Measurements from ENCODE around the gene GALNT17.

The GALNT17 gene

GRCh38 chr7:71191771-71192170 lies 59.8 kb downstream of the GALNT17 start:
- WGBS = 82% methylated on average over 6 of the region's 6 CpGs
- no peak for DNase-seq
- H2BK15ac ChIP-seq (ENCODE audit: low read depth, poor library complexity, severe bottlenecking) = no peak overlapping the region

GRCh38 chr7:71193099-71193810 lies 61.3 kb downstream of the GALNT17 start:
- no peak overlapping the region for H2AFZ ChIP-seq (ENCODE audit: low read depth, low read length)
- no peaks in the 10 kb centered on the region for H3K4me1 ChIP-seq (ENCODE audit: control insufficient read depth, insufficient read depth, low read depth, low read length)
- H2BK120ac ChIP-seq (ENCODE audit: low read depth, low read length) = no peak overlapping the region
- 93% methylated on average over 2 of the region's 5 CpGs for WGBS
- no peak overlapping the region for H3K4me2 ChIP-seq (ENCODE audit: low read length, poor library complexity, severe bottlenecking)
- no peak overlapping the region for H2BK12ac ChIP-seq (ENCODE audit: low read length in 2 of 2)
- H3K9ac ChIP-seq (ENCODE audit: low read length) = no peak overlapping the region
- no peaks in the 10 kb centered on the region for H3K27me3 ChIP-seq (ENCODE audit: control insufficient read depth in 1 of 2, insufficient read depth in 1 of 2, low read length in 2 of 2)
- H2BK5ac ChIP-seq (ENCODE audit: low read depth, low read length, poor library complexity, severe bottlenecking) = no peak overlapping the region
- H3K18ac ChIP-seq (ENCODE audit: low read depth in 1 of 2, low read length in 2 of 2) = no peak overlapping the region
- H2BK15ac ChIP-seq (ENCODE audit: low read depth, poor library complexity, severe bottlenecking) = no peak overlapping the region
- no peak overlapping the region for H3K23ac ChIP-seq (ENCODE audit: low read length in 2 of 2)
- H3K4ac ChIP-seq (ENCODE audit: low read depth in 1 of 2, low read length in 2 of 2) = no peak overlapping the region
- no peak overlapping the region for H3K4me3 ChIP-seq (ENCODE audit: insufficient read depth in 1 of 2, low read depth in 1 of 2, low read length in 2 of 2)
- H3K9me3 ChIP-seq (ENCODE audit: control insufficient read depth, low read length) = no peaks in the 10 kb centered on the region
- H3K14ac ChIP-seq (ENCODE audit: low read length in 2 of 2) = no peak overlapping the region
- no peaks in the 10 kb centered on the region for H3K79me1 ChIP-seq (replicated peaks; ENCODE audit: low read length, poor library complexity, severe bottlenecking)
- H4K8ac ChIP-seq (ENCODE audit: low read length) = no peak overlapping the region
- H4K91ac ChIP-seq (ENCODE audit: low read length) = no peak overlapping the region
- no peak overlapping the region for H2AK5ac ChIP-seq (ENCODE audit: low read length, severe bottlenecking)
- no peak for DNase-seq
- no peaks in the 10 kb centered on the region for H3K36me3 ChIP-seq (ENCODE audit: control insufficient read depth in 1 of 2, insufficient read depth in 2 of 2, low read depth in 1 of 2, low read length in 2 of 2)
- no peak overlapping the region for H3K27ac ChIP-seq (ENCODE audit: low read length, poor library complexity, severe bottlenecking)

More at GRCh38 chr7:71191771-71192170, 59.8 kb downstream of the GALNT17 start:
- no peaks in the 10 kb centered on the region for H3K27me3 ChIP-seq (ENCODE audit: control insufficient read depth in 1 of 2, insufficient read depth in 1 of 2, low read length in 2 of 2)
- H2BK5ac ChIP-seq (ENCODE audit: low read depth, low read length, poor library complexity, severe bottlenecking) = no peak overlapping the region
- no peak overlapping the region for H4K91ac ChIP-seq (ENCODE audit: low read length)
- no peak overlapping the region for H3K23ac ChIP-seq (ENCODE audit: low read length in 2 of 2)
- no peak overlapping the region for H2AK5ac ChIP-seq (ENCODE audit: low read length, severe bottlenecking)
- no peaks in the 10 kb centered on the region for H3K36me3 ChIP-seq (ENCODE audit: control insufficient read depth in 1 of 2, insufficient read depth in 2 of 2, low read depth in 1 of 2, low read length in 2 of 2)
- H3K9me3 ChIP-seq (ENCODE audit: control insufficient read depth, low read length) = no peaks in the 10 kb centered on the region
- H3K9ac ChIP-seq (ENCODE audit: low read length) = no peak overlapping the region
- no peaks in the 10 kb centered on the region for H3K79me1 ChIP-seq (replicated peaks; ENCODE audit: low read length, poor library complexity, severe bottlenecking)
- H2AFZ ChIP-seq (ENCODE audit: low read depth, low read length) = no peak overlapping the region
- H3K4me1 ChIP-seq (ENCODE audit: control insufficient read depth, insufficient read depth, low read depth, low read length) = no peaks in the 10 kb centered on the region
- no peak overlapping the region for H3K4me2 ChIP-seq (ENCODE audit: low read length, poor library complexity, severe bottlenecking)
- no peak overlapping the region for H3K4me3 ChIP-seq (ENCODE audit: insufficient read depth in 1 of 2, low read depth in 1 of 2, low read length in 2 of 2)
- no peak overlapping the region for H2BK120ac ChIP-seq (ENCODE audit: low read depth, low read length)
- no peak overlapping the region for H4K8ac ChIP-seq (ENCODE audit: low read length)
- H3K4ac ChIP-seq (ENCODE audit: low read depth in 1 of 2, low read length in 2 of 2) = no peak overlapping the region
- H3K18ac ChIP-seq (ENCODE audit: low read depth in 1 of 2, low read length in 2 of 2) = no peak overlapping the region
- no peak overlapping the region for H3K14ac ChIP-seq (ENCODE audit: low read length in 2 of 2)
- no peak overlapping the region for H2BK12ac ChIP-seq (ENCODE audit: low read length in 2 of 2)
- no peak overlapping the region for H3K27ac ChIP-seq (ENCODE audit: low read length, poor library complexity, severe bottlenecking)

- no peak overlapping the region for H3K27ac ChIP-seq (ENCODE audit: low read length, poor library complexity, severe bottlenecking)
- no peak overlapping the region for H2AFZ ChIP-seq (ENCODE audit: low read depth, low read length)
- no peaks in the 10 kb centered on the region for H3K79me1 ChIP-seq (replicated peaks; ENCODE audit: low read length, poor library complexity, severe bottlenecking)
- H2AK5ac ChIP-seq (ENCODE audit: low read length, severe bottlenecking) = no peak overlapping the region
- H3K4me2 ChIP-seq (ENCODE audit: low read length, poor library complexity, severe bottlenecking) = no peak overlapping the region
- no peak overlapping the region for H3K4me3 ChIP-seq (ENCODE audit: insufficient read depth in 1 of 2, low read depth in 1 of 2, low read length in 2 of 2)
- H4K91ac ChIP-seq (ENCODE audit: low read length) = no peak overlapping the region
- WGBS = 97% methylated on average over 3 of the region's 6 CpGs
- H3K36me3 ChIP-seq (ENCODE audit: control insufficient read depth in 1 of 2, insufficient read depth in 2 of 2, low read depth in 1 of 2, low read length in 2 of 2) = no peaks in the 10 kb centered on the region
- H2BK5ac ChIP-seq (ENCODE audit: low read depth, low read length, poor library complexity, severe bottlenecking) = no peak overlapping the region
- H3K27me3 ChIP-seq (ENCODE audit: control insufficient read depth in 1 of 2, insufficient read depth in 1 of 2, low read length in 2 of 2) = no peaks in the 10 kb centered on the region
- no peak overlapping the region for H4K8ac ChIP-seq (ENCODE audit: low read length)
- H2BK12ac ChIP-seq (ENCODE audit: low read length in 2 of 2) = no peak overlapping the region
- H3K18ac ChIP-seq (ENCODE audit: low read depth in 1 of 2, low read length in 2 of 2) = no peak overlapping the region
- H3K9ac ChIP-seq (ENCODE audit: low read length) = peak overlapping the region; percentile 38
- no peak overlapping the region for H3K4ac ChIP-seq (ENCODE audit: low read depth in 1 of 2, low read length in 2 of 2)
- H3K4me1 ChIP-seq (ENCODE audit: control insufficient read depth, insufficient read depth, low read depth, low read length) = no peaks in the 10 kb centered on the region
- H3K9me3 ChIP-seq (ENCODE audit: control insufficient read depth, low read length) = no peaks in the 10 kb centered on the region
- H2BK120ac ChIP-seq (ENCODE audit: low read depth, low read length) = no peak overlapping the region
- no peak overlapping the region for H3K23ac ChIP-seq (ENCODE audit: low read length in 2 of 2)
- DNase-seq = no peak
- H2BK15ac ChIP-seq (ENCODE audit: low read depth, poor library complexity, severe bottlenecking) = no peak overlapping the region
- no peak overlapping the region for H3K14ac ChIP-seq (ENCODE audit: low read length in 2 of 2)
These were observed 66.4 kb downstream of the GALNT17 start for GRCh38 chr7:71198391-71198790.

- no peak overlapping the region for H2BK12ac ChIP-seq (ENCODE audit: low read length in 2 of 2)
- no peak overlapping the region for H2BK15ac ChIP-seq (ENCODE audit: low read depth, poor library complexity, severe bottlenecking)
- H3K14ac ChIP-seq (ENCODE audit: low read length in 2 of 2) = no peak overlapping the region
- no peak overlapping the region for H4K8ac ChIP-seq (ENCODE audit: low read length)
- no peak overlapping the region for H3K4ac ChIP-seq (ENCODE audit: low read depth in 1 of 2, low read length in 2 of 2)
- no peak overlapping the region for H4K91ac ChIP-seq (ENCODE audit: low read length)
- no peak overlapping the region for H3K23ac ChIP-seq (ENCODE audit: low read length in 2 of 2)
- no peak overlapping the region for H3K4me3 ChIP-seq (ENCODE audit: insufficient read depth in 1 of 2, low read depth in 1 of 2, low read length in 2 of 2)
- no peak overlapping the region for H2BK5ac ChIP-seq (ENCODE audit: low read depth, low read length, poor library complexity, severe bottlenecking)
- H3K18ac ChIP-seq (ENCODE audit: low read depth in 1 of 2, low read length in 2 of 2) = no peak overlapping the region
- no peak overlapping the region for H3K27ac ChIP-seq (ENCODE audit: low read length, poor library complexity, severe bottlenecking)
- 82% methylated on average over 8 of the region's 8 CpGs for WGBS
- H3K36me3 ChIP-seq (ENCODE audit: control insufficient read depth in 1 of 2, insufficient read depth in 2 of 2, low read depth in 1 of 2, low read length in 2 of 2) = no peaks in the 10 kb centered on the region
- peak overlapping the region; percentile 38 for H3K9ac ChIP-seq (ENCODE audit: low read length)
- no peak overlapping the region for H2AK5ac ChIP-seq (ENCODE audit: low read length, severe bottlenecking)
- no peaks in the 10 kb centered on the region for H3K4me1 ChIP-seq (ENCODE audit: control insufficient read depth, insufficient read depth, low read depth, low read length)
- H3K27me3 ChIP-seq (ENCODE audit: control insufficient read depth in 1 of 2, insufficient read depth in 1 of 2, low read length in 2 of 2) = no peaks in the 10 kb centered on the region
- DNase-seq = no peak
- no peaks in the 10 kb centered on the region for H3K79me1 ChIP-seq (replicated peaks; ENCODE audit: low read length, poor library complexity, severe bottlenecking)
- no peak overlapping the region for H3K4me2 ChIP-seq (ENCODE audit: low read length, poor library complexity, severe bottlenecking)
- H2AFZ ChIP-seq (ENCODE audit: low read depth, low read length) = no peak overlapping the region
- no peak overlapping the region for H2BK120ac ChIP-seq (ENCODE audit: low read depth, low read length)
- H3K9me3 ChIP-seq (ENCODE audit: control insufficient read depth, low read length) = no peaks in the 10 kb centered on the region
These were observed 66.9 kb downstream of the GALNT17 start for GRCh38 chr7:71198887-71199286.
